Keratinocyte (primary cell): ENCODE results near the gene GRIA3. TPM values are rescaled to one million over a fixed set of nuclear protein-coding genes. Genes with fewer than 3 reads are reported as not detected.

Experiments
- DNase-seq: peaks from one replicate; pipeline ENCODE4 v3.0.0-alpha.2; 2011; ENCODE audit warnings: low read depth, missing footprints, low spot score
- FAIRE-seq: peaks from 2 replicates; lab custom pipeline; 2011; peaks lifted over from hg19 to GRCh38; lab: Jason Lieb, UNC
- H2AFZ ChIP-seq: 2 replicates; pipeline ENCODE4 v1.6.0; 2012; ENCODE audit warnings: low read length, control low read depth, inconsistent platforms; ENCODE audit not compliant: control insufficient read depth
- H3K27ac ChIP-seq: 2 replicates; pipeline ENCODE4 v1.5.1; 2011; ENCODE audit warnings: low read length; ENCODE audit not compliant: control insufficient read depth, insufficient read depth
- H3K27me3 ChIP-seq: 3 replicates; pipeline ENCODE4 v1.6.0; 2011; ENCODE audit warnings: low read length; ENCODE audit not compliant: control insufficient read depth, insufficient read depth; ENCODE audit errors: extremely low read depth
- H3K36me3 ChIP-seq, 2 experiments: 2 replicates in 1 of 2; 3 replicates in 1 of 2; pipeline ENCODE4 v1.5.1; 2011; ENCODE audit warnings: low read length in 2 of 2, mild to moderate bottlenecking in 1 of 2; ENCODE audit not compliant: control insufficient read depth in 2 of 2, insufficient read depth in 2 of 2; ENCODE audit errors: extremely low read depth in 1 of 2
- H3K4me1 ChIP-seq: 3 replicates; pipeline ENCODE4 v1.5.1; 2011; ENCODE audit warnings: low read length; ENCODE audit not compliant: control insufficient read depth, insufficient read depth; ENCODE audit errors: extremely low read depth
- H3K4me2 ChIP-seq: 3 replicates; pipeline ENCODE4 v1.6.0; 2011; ENCODE audit warnings: low read depth, low read length; ENCODE audit not compliant: control insufficient read depth, insufficient read depth; ENCODE audit errors: extremely low read depth
- H3K4me3 ChIP-seq, 3 experiments: fragments of 200-600 bp in 1 of 3; sonication (generic) in 1 of 3; 2 replicates in 2 of 3; 3 replicates in 1 of 3; pipeline ENCODE4 v1.5.1; 2011 to 2016; ENCODE audit warnings: low read length in 3 of 3, mild to moderate bottlenecking in 3 of 3, control low read depth in 2 of 3, inconsistent platforms in 1 of 3, low read depth in 1 of 3, mixed read lengths in 1 of 3, mixed run types in 1 of 3, moderate library complexity in 1 of 3; ENCODE audit not compliant: control insufficient read depth in 2 of 3, insufficient read depth in 2 of 3; ENCODE audit errors: extremely low read depth in 1 of 3
- H3K79me2 ChIP-seq: 2 replicates; pipeline ENCODE4 v1.6.0; 2012; ENCODE audit warnings: low read length; ENCODE audit not compliant: control insufficient read depth, insufficient read depth
- H3K9ac ChIP-seq: 3 replicates; pipeline ENCODE4 v1.6.0; 2011; ENCODE audit warnings: low read length; ENCODE audit not compliant: control insufficient read depth, insufficient read depth; ENCODE audit errors: extremely low read depth
- H3K9me1 ChIP-seq: 3 replicates; pipeline ENCODE4 v1.6.0; 2011; ENCODE audit warnings: low read length; ENCODE audit not compliant: control insufficient read depth, insufficient read depth; ENCODE audit errors: extremely low read depth
- H3K9me3 ChIP-seq: 2 replicates; pipeline ENCODE4 v1.5.1; 2012; ENCODE audit warnings: low read depth, low read length; ENCODE audit not compliant: control insufficient read depth
- H4K20me1 ChIP-seq: 3 replicates; pipeline ENCODE4 v1.6.0; 2011; ENCODE audit warnings: low read length; ENCODE audit not compliant: control insufficient read depth, insufficient read depth; ENCODE audit errors: extremely low read depth
- CTCF ChIP-seq, 3 experiments: IDR thresholded peaks in 1 of 3; conservative IDR thresholded peaks in 1 of 3; optimal IDR thresholded peaks in 1 of 3; 2 replicates in 2 of 3; 3 replicates in 1 of 3; pipeline versions ENCODE3 to v1.5.1; 2011; ENCODE audit warnings: low read length in 3 of 3, mild to moderate bottlenecking in 3 of 3, moderate library complexity in 2 of 3, control low read depth in 1 of 3, inconsistent platforms in 1 of 3; ENCODE audit not compliant: insufficient read depth in 2 of 3; ENCODE audit errors: extremely low read depth in 1 of 3
- EZH2 ChIP-seq: IDR thresholded peaks from one replicate; pipeline ENCODE4 v1.6.1; 2012; ENCODE audit warnings: inconsistent platforms, mild to moderate bottlenecking, low read length, moderate library complexity
- dilution Hi-C: fragments of 300-500 bp; cut with MboI; formaldehyde crosslinking; loops from one replicate; pipeline ENCODE4 v1.7.0; 2020; ENCODE audit warnings: low sequenced_read_pairs; ENCODE audit not compliant: extremely low pct_ligation_motif_present
- polyA plus RNA-seq, 5 experiments: library from polyadenylated mRNA; depleted of rRNA in 3 of 5; stranded (reverse) in 3 of 5; stranded (forward) in 1 of 5; unstranded in 1 of 5; fragments of >200 nt; gene quantifications; 1 replicate in 1 of 5; 2 replicates in 3 of 5; 3 replicates in 1 of 5; pipeline versions ENCODE4 v1.2.1 to v1.2.3, GENCODE V29; 2011 to 2012; ENCODE audit warnings: missing spikeins in 2 of 5, low read depth in 1 of 5, low replicate concordance in 1 of 5

The GRIA3 gene
- polyA plus RNA-seq, 1 donor (not counting 4 experiments of a cell fraction or from before 2014, with no cell fraction given) = not detected

- dilution Hi-C loops = no loop called here
- FAIRE-seq (no peak), DNase-seq (no peak)
- H2AFZ ChIP-seq = no peak overlapping the region
- no peaks in the 10 kb centered on the region for H4K20me1 ChIP-seq
- no peak overlapping the region for H3K9ac ChIP-seq
- H3K27ac ChIP-seq = no peak overlapping the region
- no peaks in the 10 kb centered on the region for H3K4me1 ChIP-seq
- H3K27me3 ChIP-seq = no peaks in the 10 kb centered on the region
- no peaks in the 10 kb centered on the region for H3K36me3 ChIP-seq
- no peak overlapping the region for H3K4me3 ChIP-seq
- no peak overlapping the region for H3K4me2 ChIP-seq
- no peaks in the 10 kb centered on the region for H3K79me2 ChIP-seq
- H3K9me1 ChIP-seq = no peaks in the 10 kb centered on the region
- no peaks in the 10 kb centered on the region for H3K9me3 ChIP-seq
- no peak for TF ChIP-seq EZH2
- TF ChIP-seq CTCF (optimal IDR thresholded peaks at IDR 0.05 in 1 of 3, IDR thresholded peaks at IDR 0.05 in 1 of 3, conservative IDR thresholded peaks at IDR 0.05 in 1 of 3; ENCODE audit: extremely low read depth in 1 of 3, insufficient read depth in 2 of 3, low read length in 3 of 3) = no peak
These were observed 43.6 kb upstream of the GRIA3 start for GRCh38 chrX:123140454-123140853.

GRCh38 chrX:123140904-123141303 is 43.2 kb upstream of the GRIA3 start:
- Histone ChIP-seq H3K27ac (no peak overlapping the region), H3K79me2 (no peaks in the 10 kb centered on the region), H3K9me3 (no peaks in the 10 kb centered on the region), H2AFZ (no peak overlapping the region), H3K27me3 (no peaks in the 10 kb centered on the region), H3K4me3 (no peak overlapping the region), H3K9ac (no peak overlapping the region), H3K4me1 (no peaks in the 10 kb centered on the region), H3K9me1 (no peaks in the 10 kb centered on the region), H4K20me1 (no peaks in the 10 kb centered on the region), H3K36me3 (no peaks in the 10 kb centered on the region), H3K4me2 (no peak overlapping the region)
- dilution Hi-C loops = no loop called here
- no peak for DNase-seq
- FAIRE-seq = no peak
- TF ChIP-seq CTCF (optimal IDR thresholded peaks at IDR 0.05 in 1 of 3, IDR thresholded peaks at IDR 0.05 in 1 of 3, conservative IDR thresholded peaks at IDR 0.05 in 1 of 3; ENCODE audit: extremely low read depth in 1 of 3, insufficient read depth in 2 of 3, low read length in 3 of 3) = no peak
- no peak for TF ChIP-seq EZH2
